HepG2 (cell line): ENCODE measurements around the gene UBTD1. TPM values are rescaled to one million over a fixed set of nuclear protein-coding genes. Genes with fewer than 3 reads are reported as not detected.

Source experiments
- ATRX ChIP-seq: sonication (generic); formaldehyde crosslinking; IDR thresholded peaks from 2 replicates; pipeline ENCODE4 v1.4.0; 2020; ENCODE audit warnings: missing genetic modification reagents, borderline replicate concordance
- CEBPG ChIP-seq: IDR thresholded peaks from 2 replicates; pipeline ENCODE4 v1.6.1; 2016
- GTF2F1 ChIP-seq: fragments of 150-350 bp; IDR thresholded peaks from 2 replicates; pipeline ENCODE4 v1.6.1; 2014; ENCODE audit warnings: low read length
- HMG20B ChIP-seq: conservative IDR thresholded peaks from 2 replicates; pipeline ENCODE4 v1.6.1; 2016; ENCODE audit warnings: missing genetic modification reagents, missing compliant biosample characterization
- KDM6A ChIP-seq: IDR thresholded peaks from 2 replicates; pipeline ENCODE4 v1.6.1; 2016; ENCODE audit warnings: low read depth
- NFKB2 ChIP-seq: sonication (generic); formaldehyde crosslinking; IDR thresholded peaks from 2 replicates; pipeline ENCODE4 v1.4.0; 2020; ENCODE audit warnings: missing genetic modification reagents, borderline replicate concordance
- RORA ChIP-seq: sonication (generic); formaldehyde crosslinking; IDR thresholded peaks from 2 replicates; pipeline ENCODE4 v1.5.0; 2020; ENCODE audit warnings: mild to moderate bottlenecking, missing genetic modification reagents, moderate library complexity
- SRSF9 ChIP-seq: fragments of 200-400 bp; formaldehyde crosslinking; IDR thresholded peaks from 2 replicates; pipeline ENCODE4 v1.6.1; 2018; ENCODE audit warnings: borderline replicate concordance, mild to moderate bottlenecking, low read depth, low read length; ENCODE audit not compliant: insufficient read depth, poor library complexity, severe bottlenecking
- THAP7 ChIP-seq: sonication (generic); formaldehyde crosslinking; IDR thresholded peaks from 2 replicates; pipeline ENCODE4 v1.8.1; 2023; ENCODE audit warnings: mild to moderate bottlenecking, missing genetic modification reagents
- ZBTB34 ChIP-seq: sonication (generic); formaldehyde crosslinking; IDR thresholded peaks from 2 replicates; pipeline ENCODE4 v1.8.0; 2022; ENCODE audit warnings: mild to moderate bottlenecking, missing genetic modification reagents
- ZBTB38 ChIP-seq: sonication (generic); formaldehyde crosslinking; IDR thresholded peaks from 2 replicates; pipeline ENCODE4 v1.5.1; 2020; ENCODE audit warnings: mild to moderate bottlenecking, missing genetic modification reagents
- ZNF160 ChIP-seq: sonication (generic); formaldehyde crosslinking; IDR thresholded peaks from 2 replicates; pipeline ENCODE4 v1.8.0; 2022; ENCODE audit warnings: mild to moderate bottlenecking, inconsistent platforms, missing genetic modification reagents
- ZNF225 ChIP-seq: sonication (generic); formaldehyde crosslinking; IDR thresholded peaks from 2 replicates; pipeline ENCODE4 v1.4.0; 2020; ENCODE audit warnings: mild to moderate bottlenecking, missing genetic modification reagents
- ZNF234 ChIP-seq: sonication (generic); formaldehyde crosslinking; conservative IDR thresholded peaks from 2 replicates; pipeline ENCODE4 v1.5.1; 2020; ENCODE audit warnings: mild to moderate bottlenecking, missing genetic modification reagents
- ZNF235 ChIP-seq: sonication (generic); formaldehyde crosslinking; IDR thresholded peaks from 2 replicates; pipeline ENCODE4 v1.8.1; 2023; ENCODE audit warnings: mild to moderate bottlenecking, missing genetic modification reagents, borderline replicate concordance
- ZNF317 ChIP-seq: sonication (generic); formaldehyde crosslinking; IDR thresholded peaks from 2 replicates; pipeline ENCODE4 v1.5.0; 2020; ENCODE audit warnings: mild to moderate bottlenecking, missing genetic modification reagents
- ZNF333 ChIP-seq: sonication (generic); formaldehyde crosslinking; IDR thresholded peaks from 2 replicates; pipeline ENCODE4 v1.4.0; 2020; ENCODE audit warnings: mild to moderate bottlenecking, missing genetic modification reagents, borderline replicate concordance
- ZNF460 ChIP-seq: sonication (generic); formaldehyde crosslinking; IDR thresholded peaks from 2 replicates; pipeline ENCODE4 v1.5.1; 2020; ENCODE audit warnings: missing genetic modification reagents, mild to moderate bottlenecking, borderline replicate concordance
- ZNF558 ChIP-seq: sonication (generic); formaldehyde crosslinking; IDR thresholded peaks from 2 replicates; pipeline ENCODE4 v1.9.0; 2022; ENCODE audit warnings: mild to moderate bottlenecking, missing genetic modification reagents, borderline replicate concordance
- ZNF776 ChIP-seq: sonication (generic); formaldehyde crosslinking; IDR thresholded peaks from 2 replicates; pipeline ENCODE4 v1.4.0; 2020; ENCODE audit warnings: mild to moderate bottlenecking, missing genetic modification reagents
- ZNF780A ChIP-seq: sonication (generic); formaldehyde crosslinking; IDR thresholded peaks from 2 replicates; pipeline ENCODE4 v1.8.0; 2022; ENCODE audit warnings: mild to moderate bottlenecking, missing genetic modification reagents, moderate library complexity
- polyA plus RNA-seq, 8 experiments: library from polyadenylated mRNA; depleted of rRNA in 3 of 8; stranded (reverse) in 7 of 8; unstranded in 1 of 8; fragments of >200 nt; fragmentation: Illumina TruSeq in 4 of 8; extraction: Trizol in 4 of 8; gene quantifications; 2 replicates each; pipeline versions ENCODE4 v1.2.1 to v1.2.3, GENCODE V29; 2011 to 2016; ENCODE audit warnings: low read depth in 4 of 8, missing spikeins in 1 of 8, mixed read lengths in 1 of 8; ENCODE audit not compliant: insufficient read depth in 1 of 8
- total RNA-seq, 5 experiments: library from RNA; depleted of rRNA; stranded (reverse); fragments of >200 nt; fragmentation: Illumina TruSeq; extraction: Trizol; gene quantifications; 2 replicates each; pipeline ENCODE4 v1.2.3, GENCODE V29; 2016; ENCODE audit warnings: low read depth in 1 of 5
- TF ChIP-seq, protein P1 (sequence below): sonication (generic); formaldehyde crosslinking; IDR thresholded peaks from 2 replicates; pipeline ENCODE4 v1.5.0; 2020; ENCODE audit warnings: mild to moderate bottlenecking, missing genetic modification reagents
- TF ChIP-seq, protein P2 (sequence below): sonication (generic); formaldehyde crosslinking; conservative IDR thresholded peaks from 2 replicates; pipeline ENCODE4 v1.8.0; 2022; ENCODE audit warnings: mild to moderate bottlenecking, moderate library complexity, missing genetic modification reagents

The UBTD1 gene
- total and polyA plus RNA-seq, 2 of the 13 experiments (the other 11 are each of a cell fraction or from before 2014, with no cell fraction given): 7.9 to 10.0 TPM

GRCh38 chr10:97497572-97498075 lies 1.1 kb upstream of the UBTD1 start (continued):
- TF ChIP-seq, protein P1, sequence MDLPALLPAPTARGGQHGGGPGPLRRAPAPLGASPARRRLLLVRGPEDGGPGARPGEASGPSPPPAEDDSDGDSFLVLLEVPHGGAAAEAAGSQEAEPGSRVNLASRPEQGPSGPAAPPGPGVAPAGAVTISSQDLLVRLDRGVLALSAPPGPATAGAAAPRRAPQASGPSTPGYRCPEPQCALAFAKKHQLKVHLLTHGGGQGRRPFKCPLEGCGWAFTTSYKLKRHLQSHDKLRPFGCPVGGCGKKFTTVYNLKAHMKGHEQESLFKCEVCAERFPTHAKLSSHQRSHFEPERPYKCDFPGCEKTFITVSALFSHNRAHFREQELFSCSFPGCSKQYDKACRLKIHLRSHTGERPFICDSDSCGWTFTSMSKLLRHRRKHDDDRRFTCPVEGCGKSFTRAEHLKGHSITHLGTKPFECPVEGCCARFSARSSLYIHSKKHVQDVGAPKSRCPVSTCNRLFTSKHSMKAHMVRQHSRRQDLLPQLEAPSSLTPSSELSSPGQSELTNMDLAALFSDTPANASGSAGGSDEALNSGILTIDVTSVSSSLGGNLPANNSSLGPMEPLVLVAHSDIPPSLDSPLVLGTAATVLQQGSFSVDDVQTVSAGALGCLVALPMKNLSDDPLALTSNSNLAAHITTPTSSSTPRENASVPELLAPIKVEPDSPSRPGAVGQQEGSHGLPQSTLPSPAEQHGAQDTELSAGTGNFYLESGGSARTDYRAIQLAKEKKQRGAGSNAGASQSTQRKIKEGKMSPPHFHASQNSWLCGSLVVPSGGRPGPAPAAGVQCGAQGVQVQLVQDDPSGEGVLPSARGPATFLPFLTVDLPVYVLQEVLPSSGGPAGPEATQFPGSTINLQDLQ (CRISPR knock-in tag): no peak
- TF ChIP-seq SRSF9 (no peak), HMG20B (0 out of 2 replicates have a peak, but pooled peaks have one; percentile 5), THAP7 (0 out of 2 replicates have a peak, but pooled peaks have one; percentile 27), ZNF780A (no peak), GTF2F1 (no peak), ZNF234 (no peak), ATRX (CRISPR knock-in tag) (no peak), ZNF776 (CRISPR knock-in tag) (no peak), ZNF460 (no peak; the same call in 1 of the 2 replicates), ZNF558 (CRISPR knock-in tag) (peak; percentile 69; the same call in 1 of the 2 replicates), ZBTB38 (peak; percentile 72), CEBPG (CRISPR knock-in tag) (no peak), ZNF333 (0 out of 2 replicates have a peak, but pooled peaks have one; percentile 19), ZNF225 (CRISPR knock-in tag) (no peak; the same call in 1 of the 2 replicates), ZBTB34 (CRISPR knock-in tag) (0 out of 2 replicates have a peak, but pooled peaks have one; percentile 53), ZNF235 (CRISPR knock-in tag) (no peak), ZNF317 (CRISPR knock-in tag) (peak; percentile 70), NFKB2 (CRISPR knock-in tag) (peak; percentile 31; the same call in 1 of the 2 replicates), RORA (CRISPR knock-in tag) (no peak), KDM6A (no peak), ZNF160 (CRISPR knock-in tag) (no peak)
- TF ChIP-seq, protein P2, sequence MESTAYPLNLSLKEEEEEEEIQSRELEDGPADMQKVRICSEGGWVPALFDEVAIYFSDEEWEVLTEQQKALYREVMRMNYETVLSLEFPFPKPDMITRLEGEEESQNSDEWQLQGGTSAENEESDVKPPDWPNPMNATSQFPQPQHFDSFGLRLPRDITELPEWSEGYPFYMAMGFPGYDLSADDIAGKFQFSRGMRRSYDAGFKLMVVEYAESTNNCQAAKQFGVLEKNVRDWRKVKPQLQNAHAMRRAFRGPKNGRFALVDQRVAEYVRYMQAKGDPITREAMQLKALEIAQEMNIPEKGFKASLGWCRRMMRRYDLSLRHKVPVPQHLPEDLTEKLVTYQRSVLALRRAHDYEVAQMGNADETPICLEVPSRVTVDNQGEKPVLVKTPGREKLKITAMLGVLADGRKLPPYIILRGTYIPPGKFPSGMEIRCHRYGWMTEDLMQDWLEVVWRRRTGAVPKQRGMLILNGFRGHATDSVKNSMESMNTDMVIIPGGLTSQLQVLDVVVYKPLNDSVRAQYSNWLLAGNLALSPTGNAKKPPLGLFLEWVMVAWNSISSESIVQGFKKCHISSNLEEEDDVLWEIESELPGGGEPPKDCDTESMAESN (CRISPR knock-in tag): no peak
